K562 (cell line): ENCODE data around the gene CYTH4. TPM values are rescaled to one million over a fixed set of nuclear protein-coding genes. Genes with fewer than 3 reads are reported as not detected.

Experiments used
- BDP1 ChIP-seq: IDR thresholded peaks from 3 replicates; pipeline ENCODE4 v1.6.1; 2011; ENCODE audit not compliant: insufficient read length, insufficient read depth
- CHD1 ChIP-seq: fragments of 200-600 bp; sonication (generic); IDR thresholded peaks from one replicate; pipeline ENCODE4 v1.6.1; 2012; ENCODE audit warnings: mild to moderate bottlenecking, moderate library complexity, low read length, inconsistent platforms
- ETV1 ChIP-seq: fragments of 450-650 bp; conservative IDR thresholded peaks from 2 replicates; pipeline ENCODE4 v1.6.1; 2016; ENCODE audit warnings: missing genetic modification characterization, control low read depth, low read depth, missing compliant biosample characterization
- FOSL1 ChIP-seq: fragments of 200-800 bp; sonication (Bioruptor generic); conservative IDR thresholded peaks from 2 replicates; pipeline ENCODE4 v1.6.1; 2016; ENCODE audit warnings: missing genetic modification characterization, missing compliant biosample characterization
- GATAD2B ChIP-seq: fragments of 450-650 bp; IDR thresholded peaks from 2 replicates; pipeline ENCODE4 v1.6.1; 2017; ENCODE audit warnings: mild to moderate bottlenecking, borderline replicate concordance
- HDAC3 ChIP-seq: fragments of 450-650 bp; IDR thresholded peaks from 2 replicates; pipeline ENCODE4 v1.6.1; 2018; ENCODE audit warnings: borderline replicate concordance, mild to moderate bottlenecking, moderate library complexity; ENCODE audit not compliant: partially characterized antibody
- HOXB6 ChIP-seq: fragments of 250-450 bp; sonication (Bioruptor Pico); IDR thresholded peaks from 2 replicates; pipeline ENCODE4 v1.5.1; 2022; ENCODE audit warnings: mild to moderate bottlenecking, borderline replicate concordance
- IFI16 ChIP-seq: fragments of 250-450 bp; sonication (Bioruptor Pico); IDR thresholded peaks from 2 replicates; pipeline ENCODE4 v2.1.2; 2022; ENCODE audit warnings: mild to moderate bottlenecking, inconsistent platforms
- JUN ChIP-seq, 2 experiments: sonication (generic) in 1 of 2; formaldehyde crosslinking in 1 of 2; IDR thresholded peaks; 2 replicates each; pipeline versions ENCODE4 v1.6.1 to v1.8.0; 2012 to 2022; ENCODE audit warnings: borderline replicate concordance in 2 of 2, mild to moderate bottlenecking in 2 of 2, improper control_type of control experiment in 1 of 2, low read depth in 1 of 2, low read length in 1 of 2, missing genetic modification reagents in 1 of 2
- LARP7 ChIP-seq: fragments of 450-650 bp; IDR thresholded peaks from 2 replicates; pipeline ENCODE4 v1.6.1; 2016
- NCOR1 ChIP-seq: fragments of 450-650 bp; IDR thresholded peaks from 2 replicates; pipeline ENCODE4 v1.6.1; 2016; ENCODE audit warnings: mild to moderate bottlenecking, moderate library complexity
- POLR2AphosphoS2 ChIP-seq: IDR thresholded peaks from 2 replicates; pipeline ENCODE4 v1.6.1; 2012; ENCODE audit warnings: low read length, improper control_type of control experiment
- RBM39 ChIP-seq: fragments of 200-400 bp; formaldehyde crosslinking; optimal IDR thresholded peaks from 2 replicates; pipeline ENCODE3; 2018; ENCODE audit warnings: low read depth, low read length
- RCOR1 ChIP-seq, 2 experiments: IDR thresholded peaks; 2 replicates each; pipeline ENCODE4 v1.6.1; 2012; ENCODE audit warnings: low read depth in 2 of 2, low read length in 2 of 2, borderline replicate concordance in 1 of 2, improper control_type of control experiment in 1 of 2
- SREBF2 ChIP-seq: sonication (generic); formaldehyde crosslinking; IDR thresholded peaks from 2 replicates; pipeline ENCODE4 v1.4.0; 2020; ENCODE audit warnings: mild to moderate bottlenecking, missing genetic modification reagents
- TSC22D4 ChIP-seq: fragments of 450-650 bp; IDR thresholded peaks from 2 replicates; pipeline ENCODE4 v1.6.1; 2016; ENCODE audit warnings: missing genetic modification characterization, missing biosample characterization, control low read depth
- WHSC1 ChIP-seq: IDR thresholded peaks from one replicate; pipeline ENCODE4 v1.6.1; 2012; ENCODE audit warnings: low read length, control low read depth, inconsistent platforms
- ZBTB8A ChIP-seq: fragments of 450-650 bp; IDR thresholded peaks from 2 replicates; pipeline ENCODE4 v1.6.1; 2018; ENCODE audit warnings: mild to moderate bottlenecking, moderate library complexity; ENCODE audit not compliant: partially characterized antibody
- ZEB2 ChIP-seq: fragments of 450-650 bp; IDR thresholded peaks from 2 replicates; pipeline ENCODE4 v1.6.1; 2016
- ZFP91 ChIP-seq: sonication (generic); formaldehyde crosslinking; IDR thresholded peaks from 2 replicates; pipeline ENCODE4 v1.8.0; 2022; ENCODE audit warnings: mild to moderate bottlenecking, missing genetic modification reagents
- ZKSCAN3 ChIP-seq: fragments of 250-450 bp; sonication (Bioruptor Pico); IDR thresholded peaks from 2 replicates; pipeline ENCODE4 v1.4.0; 2020
- ZMIZ1 ChIP-seq, 2 experiments: fragments of 150-350 bp in 1 of 2; IDR thresholded peaks; 2 replicates each; pipeline ENCODE4 v1.6.1; 2012 to 2016; ENCODE audit warnings: low read depth in 2 of 2, low read length in 2 of 2, mild to moderate bottlenecking in 1 of 2, moderate library complexity in 1 of 2
- ZNF239 ChIP-seq: fragments of 250-450 bp; sonication (Bioruptor Pico); IDR thresholded peaks from 2 replicates; pipeline ENCODE4 v1.4.0; 2020; ENCODE audit warnings: mild to moderate bottlenecking
- polyA plus RNA-seq, 8 experiments: library from polyadenylated mRNA; depleted of rRNA in 4 of 8; stranded (reverse) in 5 of 8; unstranded in 3 of 8; fragments of >200 nt; fragmentation: Nextera tagmentation in 2 of 8; fragmentation: Illumina TruSeq in 1 of 8; extraction: Ambion mirVana in 2 of 8; extraction: Trizol in 1 of 8; gene quantifications; 2 replicates each; pipeline versions ENCODE4 v1.2.1 to v1.2.3, GENCODE V29; 2011 to 2014; ENCODE audit warnings: inconsistent platforms in 1 of 8, missing spikeins in 1 of 8
- total RNA-seq, 7 experiments: library from RNA; depleted of rRNA in 6 of 7; stranded (reverse); fragments of >200 nt in 6 of 7; fragmentation: Illumina TruSeq in 2 of 7; extraction: Trizol in 2 of 7; gene quantifications; 2 replicates each; pipeline versions ENCODE4 v1.2.1 to v1.2.3, GENCODE V29; 2011 to 2021; ENCODE audit warnings: low replicate concordance in 1 of 7
- TF ChIP-seq, protein P1 (sequence below): sonication (generic); formaldehyde crosslinking; IDR thresholded peaks from 2 replicates; pipeline ENCODE4 v1.8.1; 2023; ENCODE audit warnings: mild to moderate bottlenecking, missing genetic modification reagents

Gene CYTH4
- total and polyA plus RNA-seq, 9 of the 15 experiments (the other 6 are each of a cell fraction or from before 2014, with no cell fraction given) = 0.03 to 2.0 (median 0.61) TPM; not detected in 1

- no peak for TF ChIP-seq ZBTB8A
- no peak for TF ChIP-seq ZKSCAN3 (CRISPR knock-in tag)
- no peak for TF ChIP-seq ZEB2
- no peak for TF ChIP-seq ZMIZ1 (IDR thresholded peaks at IDR 0.05; ENCODE audit: low read depth in 2 of 2, low read length in 2 of 2)
- 0 out of 4 replicates have a peak, but pooled peaks of 1 of the 2 experiments have one; percentile 14 for TF ChIP-seq RCOR1 (IDR thresholded peaks at IDR 0.05; ENCODE audit: borderline replicate concordance in 1 of 2, low read depth in 2 of 2, low read length in 2 of 2)
- no peak for TF ChIP-seq RBM39
- TF ChIP-seq HDAC3 = no peak
- TF ChIP-seq IFI16 (CRISPR knock-in tag) = no peak
- no peak for TF ChIP-seq HOXB6 (CRISPR knock-in tag)
- TF ChIP-seq CHD1 = no peak
- TF ChIP-seq SREBF2 (CRISPR knock-in tag) = no peak
- no peak for TF ChIP-seq BDP1
- TF ChIP-seq ETV1 (tag) = no peak
- no peak for TF ChIP-seq ZFP91 (CRISPR knock-in tag)
- TF ChIP-seq, protein P1, sequence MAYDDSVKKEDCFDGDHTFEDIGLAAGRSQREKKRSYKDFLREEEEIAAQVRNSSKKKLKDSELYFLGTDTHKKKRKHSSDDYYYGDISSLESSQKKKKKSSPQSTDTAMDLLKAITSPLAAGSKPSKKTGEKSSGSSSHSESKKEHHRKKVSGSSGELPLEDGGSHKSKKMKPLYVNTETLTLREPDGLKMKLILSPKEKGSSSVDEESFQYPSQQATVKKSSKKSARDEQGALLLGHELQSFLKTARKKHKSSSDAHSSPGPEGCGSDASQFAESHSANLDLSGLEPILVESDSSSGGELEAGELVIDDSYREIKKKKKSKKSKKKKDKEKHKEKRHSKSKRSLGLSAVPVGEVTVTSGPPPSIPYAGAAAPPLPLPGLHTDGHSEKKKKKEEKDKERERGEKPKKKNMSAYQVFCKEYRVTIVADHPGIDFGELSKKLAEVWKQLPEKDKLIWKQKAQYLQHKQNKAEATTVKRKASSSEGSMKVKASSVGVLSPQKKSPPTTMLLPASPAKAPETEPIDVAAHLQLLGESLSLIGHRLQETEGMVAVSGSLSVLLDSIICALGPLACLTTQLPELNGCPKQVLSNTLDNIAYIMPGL = no peak
- no peak for TF ChIP-seq TSC22D4 (tag)
- TF ChIP-seq GATAD2B = no peak
- TF ChIP-seq JUN (IDR thresholded peaks at IDR 0.05; ENCODE audit: borderline replicate concordance, low read depth, low read length) = peak; percentile 54; the same call in 1 of the 2 replicates
- TF ChIP-seq JUN (CRISPR knock-in tag; IDR thresholded peaks at IDR 0.05; ENCODE audit: borderline replicate concordance) = no peak
- TF ChIP-seq NCOR1 = no peak
- peak; percentile 80 for TF ChIP-seq FOSL1 (tag)
- TF ChIP-seq POLR2AphosphoS2 = no peak
- TF ChIP-seq WHSC1 = no peak
- no peak for TF ChIP-seq LARP7
- no peak for TF ChIP-seq ZNF239 (CRISPR knock-in tag)
Measured at GRCh38 chr22:37303821-37304274, 21.5 kb downstream of the CYTH4 start (continued).
